Activated naive CD4-positive, alpha-beta T cell treated with anti-CD3 and anti-CD28 coated beads, Interleukin-2, amount 50 U/mL, for 16 hours (primary cell): Measurements from ENCODE around the gene TNNI3.
"Not testable (repeated sequence)": the region's sequence is repeated elsewhere in the genome, so short reads cannot be mapped to it uniquely, and the experiment has no call there.

Source experiments
- DNase-seq: peaks from one replicate; pipeline ENCODE4 v3.0.0-alpha.2; 2020

Gene TNNI3

DNA sequence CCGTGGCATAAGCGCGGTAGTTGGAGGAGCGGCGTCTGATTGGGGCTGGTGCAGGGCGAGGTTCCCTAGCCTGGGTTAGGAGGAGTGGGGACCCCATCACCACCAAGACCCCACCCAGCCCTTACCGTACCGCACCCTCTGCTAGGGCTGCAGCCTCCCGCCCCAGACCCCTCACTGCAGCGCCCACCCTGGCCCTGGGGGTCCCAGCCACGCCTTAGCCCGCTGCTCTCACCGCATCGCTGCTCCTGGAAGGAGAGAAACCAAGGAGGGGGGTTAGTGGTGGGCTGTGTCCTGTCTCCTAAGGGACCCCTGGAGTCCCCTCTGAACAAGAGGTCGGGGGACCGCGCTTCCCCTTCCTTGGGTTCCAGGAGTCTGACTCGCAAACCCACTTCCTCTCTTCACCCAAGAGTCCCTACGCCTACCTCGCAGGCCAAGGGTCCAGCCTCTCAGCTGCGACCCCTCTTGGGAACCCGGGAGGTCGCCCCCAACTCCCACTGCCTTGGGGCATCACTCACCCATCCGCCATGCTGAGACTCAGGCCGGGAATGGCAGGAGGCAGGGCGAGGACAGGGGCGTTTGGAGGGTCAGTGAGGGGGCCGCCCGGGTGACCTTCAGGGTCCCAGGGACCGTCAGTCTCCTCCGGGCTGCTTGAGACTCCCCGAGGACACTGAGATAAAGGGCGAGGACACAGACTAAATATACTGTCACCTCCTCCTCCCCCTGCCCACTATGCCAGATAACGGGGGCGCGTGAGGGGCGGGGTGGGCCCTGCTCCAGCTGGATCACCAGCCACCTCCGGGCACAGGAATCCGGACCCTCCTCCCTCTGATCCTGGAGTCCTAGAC, at the start of gene TNNI3:
TSS of gene TNNI3 (minus strand) at position 669 of the 845 bp plus-strand sequence. CDS start at position 526, 143 bp downstream.
- DNase-seq: no peak

DNA sequence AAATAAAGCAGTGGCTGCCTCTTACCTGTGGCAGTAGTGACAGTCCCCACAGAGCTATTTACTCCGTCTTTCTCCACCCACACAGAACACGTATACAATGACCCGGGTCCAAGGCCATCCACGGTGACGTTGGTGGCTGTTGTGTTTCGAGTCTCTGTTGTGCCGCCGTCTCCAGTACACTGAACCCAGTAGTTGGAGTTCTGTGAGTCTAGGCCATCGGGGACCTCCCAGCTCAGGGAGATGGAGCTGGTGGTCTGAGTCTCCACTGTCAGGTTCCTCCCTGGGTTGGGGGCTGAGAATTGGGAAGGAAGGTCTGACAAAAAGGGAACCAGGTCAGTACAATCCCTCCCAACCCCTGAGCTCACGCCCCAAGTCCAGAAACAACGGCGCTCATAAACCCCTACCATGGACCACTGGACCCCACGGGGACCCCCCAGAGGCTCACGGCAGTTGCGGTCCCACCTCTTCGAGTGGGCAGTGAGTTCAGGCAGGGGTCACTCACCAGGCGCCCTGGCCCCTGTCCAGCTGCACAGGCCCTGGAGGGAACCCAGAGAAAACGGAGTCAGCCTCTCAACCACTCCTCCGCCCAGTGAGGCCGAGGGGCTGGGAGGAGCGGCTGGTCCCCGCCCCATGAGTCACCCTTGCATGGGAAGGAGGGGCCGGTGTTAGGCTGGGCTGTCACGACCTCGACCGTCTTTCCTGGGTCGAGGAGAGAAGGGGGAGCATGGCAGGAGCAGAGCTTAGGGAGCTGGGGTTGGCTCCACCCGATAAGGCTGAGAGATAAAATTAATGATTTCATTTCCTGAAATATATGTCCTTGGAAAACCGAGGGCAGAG, 49.4 kb upstream of the TNNI3 start:
- DNase-seq: peak; percentile 48

DNA sequence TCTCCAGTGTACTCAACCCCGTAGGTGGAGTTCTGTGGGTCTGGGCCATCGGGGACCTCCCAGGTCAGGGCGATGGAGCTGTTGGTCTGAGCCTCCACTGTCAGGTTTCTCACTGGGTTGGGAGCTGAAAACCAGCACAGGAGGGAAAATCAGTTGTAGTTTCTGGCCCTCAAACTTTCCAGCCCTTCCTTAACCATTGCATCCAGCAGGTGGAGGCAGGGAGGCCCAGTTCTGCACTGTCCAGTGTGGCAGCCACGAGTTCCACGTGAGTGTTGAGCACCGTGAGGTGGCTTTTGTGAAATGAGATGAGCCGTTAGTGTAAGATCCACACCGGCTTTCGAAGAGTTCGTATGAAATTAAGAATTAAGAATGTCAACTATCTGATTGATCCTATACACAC, 44.7 kb upstream of the TNNI3 start:
- not testable (repeated sequence) for DNase-seq

DNA sequence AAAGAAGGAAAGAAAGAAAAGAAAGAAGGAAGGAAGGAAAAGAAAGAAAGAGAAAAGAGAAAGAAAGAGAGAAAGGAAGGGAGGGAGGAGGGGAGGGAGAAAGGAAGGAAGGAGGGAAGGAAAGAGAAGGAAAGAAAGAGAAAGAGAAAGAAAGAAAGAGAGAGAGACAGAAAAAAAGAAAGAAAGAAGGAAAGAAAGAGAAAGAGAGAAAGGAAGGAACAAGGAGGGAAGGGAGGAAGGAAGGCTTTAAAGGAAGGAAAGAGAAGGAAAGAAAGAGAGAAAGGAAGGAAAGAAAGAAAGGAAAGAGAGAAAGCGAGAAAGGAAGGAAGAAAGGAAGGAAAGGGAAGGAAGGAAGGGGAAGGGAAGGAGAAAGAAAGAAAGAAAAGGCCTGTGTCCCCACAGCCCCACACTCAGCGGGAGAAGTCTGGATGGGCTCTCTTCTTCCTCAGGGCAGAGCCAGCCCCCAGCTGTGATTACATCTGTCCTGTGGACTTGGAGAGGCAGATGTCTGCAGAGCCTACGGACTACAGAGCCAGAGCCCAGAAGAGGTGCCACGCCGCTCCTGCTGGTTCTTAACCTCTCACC, 42.2 kb upstream of the TNNI3 start:
- no peak for DNase-seq

DNA sequence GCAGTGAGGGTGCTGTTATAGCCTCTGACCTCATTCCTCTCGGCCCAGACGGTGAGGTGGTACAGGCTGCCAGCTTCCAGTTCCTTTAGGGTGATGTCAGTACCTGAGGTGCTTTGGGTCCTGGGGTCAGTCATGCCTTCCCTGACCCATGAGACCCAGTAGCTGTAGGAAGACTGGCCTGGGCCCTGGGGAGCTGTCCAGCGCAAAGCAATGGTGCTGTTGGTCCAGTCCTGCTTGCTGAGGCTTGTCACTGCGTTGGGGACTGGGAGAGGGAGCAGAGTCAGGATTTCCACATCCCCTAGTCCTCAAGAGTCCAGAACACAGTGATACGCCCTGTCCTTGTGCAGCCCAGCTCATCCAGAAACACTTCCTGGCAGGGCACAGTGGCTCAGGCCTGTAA, 41.1 kb upstream of the TNNI3 start:
- DNase-seq: no peak

DNA sequence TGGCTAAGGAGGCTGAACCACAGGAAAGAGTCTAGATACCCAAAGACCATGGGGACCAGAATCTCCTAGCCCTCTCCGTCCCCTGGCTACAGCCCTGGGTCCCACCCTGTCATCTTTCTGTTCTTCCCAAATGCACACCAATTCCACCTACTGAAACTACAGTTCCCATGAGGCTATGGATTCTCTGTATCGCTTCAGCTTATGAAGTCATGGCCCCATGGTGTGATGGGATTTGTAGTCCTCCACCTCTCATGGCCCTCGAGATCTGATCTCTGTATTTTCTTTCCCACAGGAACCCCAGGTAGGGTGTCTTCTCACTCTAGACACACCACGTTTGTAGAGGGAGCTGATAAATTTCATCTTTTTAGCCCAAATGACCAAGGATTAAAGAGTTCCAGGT, 40.0 kb upstream of the TNNI3 start:
- DNase-seq: no peak

DNA sequence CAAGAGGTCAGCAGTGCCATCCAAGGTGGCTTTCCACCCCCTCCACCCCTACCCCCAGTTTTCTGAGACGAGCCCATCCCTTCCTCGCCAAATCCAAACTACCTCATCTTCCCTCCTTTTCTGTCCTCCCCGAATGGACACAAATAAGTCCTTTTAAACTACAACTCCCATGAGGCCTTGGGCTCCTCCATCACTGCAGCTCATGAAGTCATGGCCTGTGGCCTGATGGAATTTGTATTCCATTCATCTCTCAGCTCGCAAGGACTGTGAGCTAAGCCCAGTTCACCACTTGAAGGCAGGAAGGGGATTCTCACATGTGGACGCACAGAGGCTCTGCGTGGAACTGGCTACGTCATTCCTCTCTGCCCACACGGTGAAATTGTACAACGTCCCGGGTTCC, 39.3 kb upstream of the TNNI3 start:
- DNase-seq: no peak

DNA sequence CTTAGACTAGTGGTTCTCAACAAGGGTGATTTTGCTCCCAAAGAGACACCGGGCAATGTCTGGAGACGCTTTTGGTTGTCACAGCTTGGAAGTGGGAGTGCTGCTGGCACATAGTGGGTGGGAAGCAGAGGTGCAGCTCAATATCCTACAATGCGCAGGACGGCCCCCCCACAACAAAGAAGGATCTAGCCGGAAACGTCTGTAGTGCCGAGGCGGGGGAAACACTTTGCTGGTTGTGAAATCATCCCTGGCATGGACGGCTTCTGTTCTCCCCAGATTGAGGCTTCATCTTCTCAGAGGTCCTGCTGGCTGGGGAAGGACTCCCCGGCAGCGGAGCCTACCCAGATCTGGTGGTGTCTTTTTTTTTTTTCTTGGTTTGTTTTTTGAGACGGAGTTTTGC, 35.9 kb upstream of the TNNI3 start:
- no peak for DNase-seq

DNA sequence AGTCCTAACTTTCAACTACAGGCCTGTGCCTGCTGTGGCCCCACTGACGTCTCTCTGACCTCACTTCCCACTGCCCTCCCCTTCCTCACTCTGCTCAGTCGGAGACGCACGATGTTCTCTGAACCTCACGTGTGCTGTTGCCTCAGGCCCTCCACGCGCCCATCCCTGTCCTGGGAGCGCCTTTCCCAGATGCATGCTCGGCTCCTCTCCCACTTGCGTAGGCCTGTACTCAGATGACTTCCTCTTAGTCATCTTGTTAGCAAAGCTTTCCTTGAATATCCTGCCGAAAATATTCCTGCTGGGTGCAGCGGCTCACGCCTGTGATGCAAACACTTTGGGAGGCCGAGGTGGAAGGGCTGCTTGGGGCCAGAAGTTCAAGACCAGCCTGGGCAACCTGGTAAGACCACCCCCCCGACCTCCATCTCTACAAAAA, 31.9 kb upstream of the TNNI3 start:
- no peak for DNase-seq

DNA sequence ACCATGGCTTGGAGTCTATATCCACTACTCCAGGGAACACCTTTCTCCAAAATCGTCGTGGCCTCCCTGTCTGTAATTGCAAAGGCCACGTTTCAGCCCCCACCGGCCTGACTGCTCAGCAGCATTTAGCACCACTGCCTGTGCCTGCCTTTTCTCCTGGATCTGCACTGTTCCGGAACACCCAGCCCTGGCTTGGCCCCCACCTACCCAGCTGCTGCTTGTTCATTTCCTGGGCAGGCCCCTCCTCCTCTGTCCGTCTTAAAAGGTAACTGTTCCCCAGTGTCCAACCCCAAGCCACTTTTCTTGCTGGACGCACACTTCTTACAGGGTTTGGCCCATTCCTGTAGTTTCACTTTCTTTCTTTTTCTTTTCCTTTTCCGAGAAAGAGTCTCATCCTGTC, 31.1 kb upstream of the TNNI3 start:
- no peak for DNase-seq

DNA sequence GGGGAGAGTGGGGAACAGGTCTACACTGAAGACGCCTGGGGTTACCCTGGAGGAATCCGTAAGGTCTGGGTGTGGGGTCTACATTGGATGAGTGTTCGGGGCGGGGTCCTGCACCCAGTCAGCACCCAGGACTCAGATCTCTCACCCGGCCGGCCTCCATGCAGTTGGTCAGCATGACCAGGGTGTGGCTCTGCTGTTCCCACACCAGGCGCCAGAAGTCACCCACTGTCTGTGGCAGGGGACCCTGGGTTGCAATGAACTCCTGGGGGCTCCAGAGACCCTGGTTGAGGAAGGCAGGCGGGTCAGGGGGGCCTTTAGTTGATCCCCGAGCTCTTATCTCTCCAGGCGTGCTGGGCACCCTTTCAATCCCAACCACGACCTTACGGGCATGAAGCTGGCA, 28.5 kb upstream of the TNNI3 start:
- DNase-seq: no peak

DNA sequence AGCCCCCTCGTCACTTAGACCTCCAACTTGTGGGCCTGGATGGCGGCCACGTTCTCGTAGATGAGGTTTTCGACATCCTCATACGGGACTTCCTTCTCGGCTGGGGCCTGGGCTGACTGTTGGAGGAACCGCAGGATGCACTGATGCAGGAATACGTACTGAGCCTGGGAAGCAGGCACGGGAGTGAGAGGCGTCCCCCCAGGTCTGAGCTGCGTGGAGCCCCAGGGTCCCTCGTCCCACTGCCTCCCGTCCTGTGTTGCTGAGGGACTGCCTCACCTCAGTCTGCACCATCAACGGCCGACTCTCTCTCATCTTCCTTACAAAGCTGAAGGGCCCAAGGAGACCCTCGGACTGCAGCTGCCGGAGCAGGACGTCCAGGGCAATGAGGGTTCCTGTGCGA, 24.2 kb upstream of the TNNI3 start:
- no peak for DNase-seq

DNA sequence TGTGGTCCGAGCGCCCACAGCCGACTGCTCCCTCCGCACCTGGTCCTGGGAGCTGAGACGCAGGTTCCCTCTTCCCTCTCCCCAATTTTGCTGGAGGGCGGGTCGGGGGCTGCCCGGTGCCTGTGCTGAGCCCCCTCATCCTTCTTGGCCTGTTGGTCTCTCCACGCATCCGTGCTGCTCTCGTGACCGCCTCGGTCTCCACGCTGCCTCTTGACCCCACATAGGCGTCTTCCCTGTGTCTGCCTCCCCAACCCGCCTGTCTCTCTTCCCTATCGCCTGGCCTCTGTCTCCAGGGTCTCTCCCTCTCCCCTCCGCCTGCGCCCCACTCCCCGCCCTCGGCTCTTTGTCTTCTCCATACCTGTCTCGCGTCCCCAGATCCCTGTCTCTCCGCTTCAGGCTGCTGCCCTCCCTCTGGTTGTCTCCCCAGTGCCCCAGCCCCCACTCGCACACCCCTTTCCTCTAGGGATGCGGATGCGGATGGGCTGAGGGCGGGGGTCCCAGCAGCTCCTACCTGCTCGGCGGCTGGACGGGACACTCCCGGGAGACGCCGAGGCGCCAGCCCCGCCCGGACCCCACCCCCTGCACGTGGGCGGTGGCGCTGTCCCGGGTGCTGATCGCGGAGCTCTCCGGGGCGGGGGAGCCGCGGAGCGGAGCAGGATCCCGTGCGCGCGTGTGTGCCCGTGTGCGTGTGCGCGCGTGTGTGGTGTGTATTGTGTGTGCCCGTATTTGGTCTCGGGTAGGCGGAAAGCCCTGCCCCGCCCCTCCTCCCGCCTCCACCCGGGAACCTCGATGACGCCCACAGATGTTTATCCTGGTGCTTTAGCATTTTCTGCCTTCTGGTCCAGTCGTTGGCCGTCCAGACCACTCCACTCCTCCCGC, 22.3 kb upstream of the TNNI3 start, which contains the start of gene SYT5:
TSS of gene SYT5 (minus strand) at position 684 of the 879 bp plus-strand sequence. CDS start 1,248 bp downstream, outside the sequence.
- DNase-seq: peak; percentile 68

DNA sequence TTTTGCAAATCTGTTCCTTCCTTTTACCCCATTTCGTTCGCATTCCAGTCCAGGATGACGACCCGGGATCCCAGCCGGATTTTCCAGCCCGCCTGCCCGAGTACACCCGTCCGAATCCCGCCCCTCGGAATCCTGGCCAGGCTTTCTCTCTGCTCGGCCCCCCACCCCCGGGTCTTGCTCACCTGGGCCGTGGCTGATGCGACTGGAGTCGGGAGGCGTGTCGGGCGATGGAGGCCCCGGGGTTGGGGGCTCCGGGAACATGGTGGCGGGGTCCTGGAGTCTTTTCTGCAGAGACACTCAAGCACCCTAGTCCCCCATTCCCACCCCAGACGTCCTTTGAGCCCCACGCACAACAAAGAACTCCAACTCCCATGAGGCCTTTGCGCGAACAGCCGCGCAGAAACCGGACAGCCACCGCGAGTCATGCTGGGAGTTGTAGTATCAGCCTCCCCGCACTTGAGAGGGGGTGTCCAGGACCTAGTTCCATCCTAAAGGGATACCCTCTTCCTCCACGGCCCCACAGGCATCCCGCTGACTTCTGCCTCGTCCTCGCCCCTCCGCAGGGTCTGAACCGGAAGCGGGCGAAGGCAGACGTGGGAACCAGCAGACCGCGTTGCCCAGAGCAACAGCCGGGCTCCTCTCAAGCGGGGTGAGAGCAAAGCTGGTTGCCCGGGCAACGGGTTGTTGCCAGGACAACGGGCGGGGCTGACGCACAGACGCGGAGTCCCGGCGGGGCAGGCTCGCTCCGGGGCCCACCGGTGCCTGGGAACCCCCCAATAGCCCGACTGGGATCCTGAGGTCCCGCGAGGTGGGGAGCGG, 21.5 kb upstream of the TNNI3 start:
- DNase-seq: peak; percentile 88

DNA sequence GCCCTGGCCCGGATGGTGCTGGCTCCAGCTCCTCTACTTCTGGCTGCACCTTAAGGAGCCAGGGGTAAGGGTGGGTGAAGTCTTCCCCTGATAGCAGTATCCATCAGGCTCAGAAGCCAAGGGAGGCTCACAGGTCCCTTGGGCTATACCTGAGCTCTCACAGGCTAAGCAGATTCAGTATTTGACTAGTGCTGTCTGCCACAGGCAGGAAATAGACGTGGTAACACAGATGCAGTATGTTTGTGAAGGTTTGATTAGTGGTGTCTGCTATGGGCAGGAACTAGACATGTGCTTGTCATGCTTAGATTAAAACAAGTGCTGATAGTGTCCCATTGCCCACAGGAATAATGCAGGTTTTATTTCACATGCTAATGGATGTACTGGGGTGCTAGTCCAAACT, 18.5 kb upstream of the TNNI3 start:
- DNase-seq: no peak

DNA sequence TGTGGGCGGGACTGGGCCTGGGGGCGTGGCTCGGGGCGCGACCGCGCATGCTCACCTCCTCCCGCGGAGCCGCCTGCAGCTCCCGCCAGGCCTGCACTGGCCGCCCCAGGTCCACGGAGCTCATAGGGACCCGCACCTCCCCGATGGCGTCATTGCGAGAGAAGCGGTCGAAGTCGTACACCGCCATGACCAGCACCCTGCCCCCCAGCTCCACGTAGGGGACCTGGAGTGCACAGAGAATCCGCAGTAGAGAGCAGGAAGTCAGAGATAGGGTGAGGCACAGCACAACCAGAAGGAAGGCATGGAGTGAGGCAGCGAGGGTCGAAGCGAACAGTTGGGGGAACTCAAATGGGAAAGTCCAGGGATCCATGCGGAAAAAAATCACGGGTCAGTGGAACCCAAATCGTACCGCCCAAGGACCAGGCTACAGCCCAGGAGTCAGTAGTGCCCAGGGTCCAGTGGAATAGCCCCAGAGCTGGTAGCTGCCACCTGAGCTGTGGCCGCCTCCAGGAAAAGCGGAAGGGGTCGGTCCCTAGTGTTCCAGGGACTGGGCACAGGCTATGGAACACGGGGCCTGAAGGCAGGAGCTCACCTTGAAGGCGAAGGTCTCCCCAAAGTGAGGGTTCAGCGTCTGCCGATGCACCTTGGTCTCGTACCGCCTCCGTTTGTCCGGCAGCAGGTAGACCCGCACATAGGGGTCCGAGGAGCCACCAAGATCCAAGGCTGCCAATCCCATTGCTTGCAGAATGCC, 17.8 kb upstream of the TNNI3 start:
- no peak for DNase-seq

DNA sequence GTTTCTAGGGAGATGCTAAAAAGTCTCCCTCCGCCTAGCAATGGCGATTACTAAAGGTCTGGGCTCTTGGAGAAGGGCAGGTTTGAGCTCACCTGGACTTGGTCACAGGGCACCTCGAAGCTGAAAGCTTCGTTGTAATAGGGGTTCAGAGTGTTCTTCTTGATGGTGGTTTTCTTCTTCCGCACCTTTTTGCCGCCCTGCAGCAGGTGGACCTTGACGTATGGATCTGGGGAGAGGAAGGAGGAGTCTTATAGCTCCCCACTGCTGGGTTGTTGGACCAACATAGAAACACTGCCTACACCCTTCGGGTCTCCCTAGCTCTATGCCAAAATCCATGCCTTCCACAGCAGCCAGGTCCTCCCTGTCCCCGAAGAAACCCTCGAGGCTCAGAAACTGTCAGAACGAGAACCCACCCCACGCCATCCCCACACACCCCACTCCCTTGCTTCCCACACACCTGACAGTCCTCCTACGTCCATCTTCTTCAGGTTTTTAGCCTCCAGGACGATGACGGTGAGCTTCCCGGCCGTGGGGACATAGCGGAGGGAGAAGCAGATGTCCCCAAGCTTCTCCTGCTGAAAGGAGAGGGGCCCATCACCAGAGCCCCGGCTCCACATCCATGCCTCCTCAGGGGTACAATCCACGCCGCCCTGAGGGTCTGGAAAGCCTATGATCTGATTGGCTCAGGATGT, 17.0 kb upstream of the TNNI3 start:
- no peak for DNase-seq

DNA sequence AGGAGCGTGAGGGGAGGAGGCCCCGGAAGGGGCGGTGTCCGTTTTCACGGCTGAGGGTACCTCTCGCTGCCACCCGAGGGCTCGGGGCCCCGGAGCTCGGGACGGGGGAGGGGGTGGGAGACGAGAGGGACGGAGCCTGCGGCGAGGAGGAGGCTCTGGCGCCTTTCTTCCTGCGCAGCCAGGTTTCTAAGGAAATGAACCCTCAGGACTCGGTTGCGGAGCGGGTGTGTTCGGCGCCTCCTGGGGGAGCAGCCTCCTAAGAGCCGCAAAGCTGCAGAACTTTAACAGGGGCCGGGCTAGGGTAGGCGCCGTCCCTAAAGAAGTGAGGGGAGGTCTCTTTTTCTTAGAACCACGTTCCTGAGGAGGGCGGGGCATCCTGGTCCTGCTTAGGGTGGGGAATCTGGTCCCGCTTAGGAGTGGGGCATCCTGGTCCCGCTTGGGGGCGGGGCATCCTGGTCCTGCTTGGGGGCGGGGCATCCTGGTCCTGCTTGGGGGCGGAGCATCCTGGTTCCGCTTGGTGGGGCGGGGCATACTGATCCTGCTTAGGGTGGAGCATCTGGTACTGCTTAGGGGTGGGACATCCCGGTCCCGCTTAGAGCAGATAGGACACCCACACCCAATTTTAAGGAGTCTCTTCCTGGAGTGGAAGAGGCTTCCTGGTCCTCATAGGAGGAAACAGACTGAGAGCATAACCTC, 16.3 kb upstream of the TNNI3 start:
- DNase-seq: peak; percentile 29

DNA sequence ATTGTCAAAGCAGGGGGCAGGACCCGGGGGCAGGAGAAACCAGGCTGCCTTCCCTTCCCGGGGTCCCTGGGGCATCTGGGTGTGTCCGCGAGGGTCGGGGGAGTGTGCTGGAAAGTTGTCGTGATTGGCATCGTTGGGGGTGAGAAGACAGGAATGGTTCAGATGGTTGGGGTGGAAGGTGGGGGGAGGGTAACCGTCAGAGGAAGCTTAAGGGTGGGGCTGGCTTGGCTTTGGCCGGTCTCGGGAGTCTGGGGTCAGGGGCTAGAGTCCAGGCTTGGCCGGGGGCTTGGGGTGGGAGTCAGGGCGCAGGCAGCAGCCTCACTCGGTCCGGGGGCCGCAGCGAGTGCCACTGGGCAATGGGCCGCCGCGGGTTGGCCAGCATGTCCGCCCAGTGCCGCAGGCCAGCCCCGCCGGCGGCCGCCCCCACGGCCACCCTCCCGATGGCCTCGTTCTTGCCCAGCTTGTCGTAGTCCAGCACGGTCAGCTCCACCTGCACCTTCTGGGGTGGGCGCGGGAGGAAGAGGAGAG, 15.7 kb upstream of the TNNI3 start:
- no peak for DNase-seq
